HG02763 (cell line): ENCODE results near the gene TMTC2.
A peak's percentile ranks its signal among the peaks of the same experiment; 100 is the strongest.

Experiments used
- ATAC-seq: cut with Tn5 transposase; IDR thresholded peaks from one replicate; pipeline ENCODE4 v1.9.1; 2021; ENCODE audit warnings: mild to moderate bottlenecking, moderate library complexity; ENCODE audit not compliant: unreplicated experiment

TMTC2 gene

DNA sequence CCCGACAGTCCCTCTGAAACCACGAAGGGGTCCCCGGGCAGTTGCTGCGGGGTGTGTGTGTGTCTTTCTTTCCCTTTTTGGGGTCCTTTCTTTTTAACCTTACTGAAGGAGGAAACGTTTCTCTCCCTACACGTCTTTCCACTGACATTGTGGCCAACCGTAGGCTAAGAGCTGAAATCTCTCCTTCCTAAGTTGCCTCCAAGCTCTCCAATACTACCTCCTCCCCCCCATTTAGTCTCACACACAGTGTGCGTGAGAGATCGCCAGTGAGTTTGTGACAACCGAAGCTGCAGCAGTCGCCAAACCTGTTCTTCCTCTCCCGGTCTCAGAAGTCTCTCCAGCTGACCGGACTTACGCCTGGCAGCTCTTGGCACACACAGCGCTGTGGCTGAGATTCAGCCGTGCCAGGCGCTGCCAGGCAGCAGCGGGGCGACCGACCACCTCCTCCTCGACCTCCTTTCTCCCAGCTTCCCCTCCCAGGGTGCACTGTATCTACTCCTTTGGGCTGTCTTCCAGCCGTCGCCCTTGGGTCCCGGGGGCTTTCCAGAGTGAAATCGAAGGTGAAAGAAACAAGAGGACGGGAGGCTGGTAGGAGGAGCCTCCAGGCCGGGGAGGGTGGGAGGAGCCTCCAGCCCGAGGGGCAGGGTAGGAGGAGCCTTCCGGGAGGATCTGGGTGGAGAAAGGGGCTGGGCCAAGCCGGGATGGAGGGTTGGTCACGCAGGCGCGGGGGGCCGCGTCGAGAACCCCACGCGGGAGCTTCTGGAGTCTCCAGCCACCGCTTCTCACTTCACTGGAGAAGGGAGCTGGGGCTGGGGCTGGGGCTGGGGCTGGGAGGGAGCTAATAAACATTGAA is at the start of gene TMTC2:
TSS of gene TMTC2 (plus strand) at position 739 of the 853 bp plus-strand sequence.
- ATAC-seq = peak; percentile 88

DNA sequence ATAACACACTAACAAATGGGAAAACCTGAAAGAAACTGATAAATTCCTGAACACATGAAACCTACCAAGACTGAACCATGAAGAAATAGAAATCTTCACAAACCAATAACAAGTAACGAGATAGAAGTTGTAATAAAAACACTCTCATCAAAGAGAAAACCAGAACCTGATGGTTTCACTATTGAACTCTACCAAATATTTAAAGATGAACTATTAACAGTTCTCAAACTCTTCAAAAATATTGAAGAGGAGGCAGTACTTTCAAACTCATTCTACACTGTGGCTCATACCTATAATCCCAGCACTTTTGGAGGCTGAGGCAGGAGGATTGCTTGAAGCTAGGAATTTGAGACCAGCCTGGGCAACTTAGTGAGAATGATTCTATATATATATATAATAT is 48.4 kb upstream of the TMTC2 start:
- ATAC-seq = no peak

DNA sequence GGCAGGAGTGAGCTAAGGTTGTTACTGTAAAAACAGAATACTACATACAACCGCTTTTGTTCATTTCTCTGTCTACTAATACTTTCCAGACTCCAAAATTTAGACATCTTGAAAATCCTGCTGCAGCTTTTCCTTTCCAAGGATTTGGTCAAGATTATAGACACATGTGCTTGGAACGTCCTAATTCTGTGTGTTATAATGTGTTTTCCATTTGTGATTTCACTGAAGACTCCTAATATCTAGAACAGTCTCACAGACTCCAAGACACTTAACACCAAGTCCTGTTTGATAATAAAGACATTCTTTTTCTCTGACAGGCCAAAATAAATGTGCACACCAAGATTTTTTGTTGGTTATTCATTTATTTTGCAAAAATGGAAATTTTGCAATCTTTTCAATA is 41.8 kb upstream of the TMTC2 start:
- ATAC-seq = no peak

DNA sequence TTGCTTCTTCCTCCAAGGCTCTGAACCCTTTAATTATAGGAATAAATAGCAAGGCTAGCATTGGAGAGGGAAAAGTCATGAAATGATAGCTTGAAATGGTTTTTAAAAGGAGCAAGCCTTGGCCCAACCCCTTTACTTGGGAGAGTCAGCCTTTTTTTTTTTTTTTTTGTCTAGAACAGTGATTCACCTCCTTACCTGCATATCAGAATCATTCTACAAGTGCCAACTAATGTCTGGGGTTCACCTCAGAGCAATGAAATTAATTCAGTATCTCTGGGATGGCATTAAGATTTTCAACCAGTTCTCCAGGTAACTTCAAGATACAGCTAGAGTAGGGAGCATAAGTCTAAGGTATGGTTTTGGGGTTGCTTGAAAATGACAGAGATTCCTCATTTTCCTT is 41.3 kb upstream of the TMTC2 start:
- no peak for ATAC-seq

DNA sequence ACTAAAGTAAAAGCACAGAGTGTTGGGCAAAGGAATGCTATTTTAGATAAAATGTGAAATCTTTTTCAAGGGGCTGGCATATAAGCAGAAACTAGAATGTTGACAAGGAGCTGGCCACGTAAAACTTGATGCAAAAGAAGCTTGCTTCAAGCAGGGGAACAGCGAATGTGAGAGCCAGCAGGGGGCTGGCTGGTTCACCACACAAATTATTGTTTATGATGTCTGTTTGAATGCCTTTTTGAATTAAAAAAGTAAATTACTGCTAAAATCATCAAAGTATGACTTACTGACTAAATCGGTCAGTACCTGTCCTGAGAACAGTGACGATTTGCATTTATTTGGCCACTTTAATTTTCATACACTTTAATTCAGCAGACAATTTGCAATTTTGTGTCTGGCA is 38.9 kb upstream of the TMTC2 start:
- ATAC-seq = no peak

DNA sequence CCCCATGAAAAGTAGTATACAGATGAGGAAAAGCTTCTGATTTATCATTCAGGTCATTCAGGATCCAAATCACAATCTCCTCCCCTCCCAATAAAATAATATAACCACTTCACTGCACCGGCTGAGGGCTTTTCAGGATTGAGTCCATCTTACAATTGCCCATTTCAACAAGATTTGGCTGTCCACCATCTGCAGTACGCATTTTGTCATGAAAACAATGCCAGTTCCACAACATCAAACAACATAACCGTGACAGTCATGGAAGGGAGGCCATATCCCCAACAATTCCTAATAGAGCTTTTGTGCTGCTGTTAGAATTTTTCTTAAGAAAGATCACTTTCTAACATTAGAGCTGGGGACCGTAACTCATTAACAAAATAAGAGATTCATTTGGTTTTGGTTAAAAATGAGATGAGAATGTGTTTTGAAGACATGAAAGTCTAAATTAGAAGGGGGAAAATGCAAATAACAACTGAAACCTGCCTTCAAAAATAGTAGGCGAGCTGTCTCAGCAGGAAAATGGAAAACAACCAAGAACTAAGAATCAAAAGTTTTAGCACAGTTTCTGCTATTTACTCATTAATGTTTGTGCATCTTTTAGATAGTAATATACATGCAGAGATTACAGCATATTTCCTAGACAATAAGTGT is 38.3 kb upstream of the TMTC2 start:
- no peak for ATAC-seq

DNA sequence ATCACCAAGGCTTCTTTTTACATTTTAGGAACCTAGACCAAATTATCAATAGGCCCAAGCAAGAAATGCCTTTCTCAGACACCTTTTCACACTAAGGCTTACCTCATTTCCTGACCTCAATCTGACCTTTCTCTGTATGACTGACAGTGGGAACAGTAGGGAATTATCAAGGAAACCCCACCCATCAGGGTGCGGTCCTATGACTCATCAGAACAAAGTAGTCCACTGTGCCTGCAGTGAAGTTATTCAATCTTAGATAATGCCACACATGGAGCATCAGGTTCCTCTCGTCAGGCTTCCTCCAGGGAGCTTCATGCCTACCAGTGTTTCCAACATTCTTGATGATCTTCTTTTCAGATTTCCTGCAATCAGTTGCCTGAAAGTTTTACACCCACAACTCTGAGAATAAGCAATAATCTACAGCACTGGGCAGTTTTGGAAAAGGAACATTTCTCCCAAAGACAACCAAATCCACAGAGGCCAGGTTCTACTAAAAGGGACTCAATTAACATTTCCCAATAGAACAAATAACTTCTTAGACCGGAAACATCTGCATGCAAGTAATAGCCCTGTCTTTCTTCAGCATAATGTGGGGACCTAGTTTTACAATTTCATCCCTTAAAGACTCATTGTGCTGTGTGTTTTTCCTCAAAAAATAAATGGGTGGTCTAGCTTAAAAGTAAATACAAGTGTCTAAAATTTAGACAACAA is 35.9 kb upstream of the TMTC2 start:
- ATAC-seq = peak; percentile 90

DNA sequence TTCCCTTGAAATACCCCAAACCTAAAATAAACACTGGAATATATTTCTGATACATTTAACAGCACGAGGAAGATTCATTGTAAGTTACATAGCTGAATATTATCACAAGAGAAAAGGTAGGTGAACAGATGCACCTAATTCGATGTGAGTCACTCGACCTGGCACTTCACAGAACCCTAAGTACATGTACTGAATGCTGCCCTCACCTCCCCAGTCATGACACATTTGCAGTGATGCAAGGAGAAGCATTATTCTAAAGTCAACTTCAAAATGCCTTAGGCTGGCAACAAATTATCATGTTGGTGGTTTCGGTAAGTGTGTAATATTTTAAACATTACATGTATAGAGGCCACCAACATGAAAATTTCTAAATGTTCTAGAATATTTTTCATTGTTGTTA is 35.2 kb upstream of the TMTC2 start:
- no peak for ATAC-seq

DNA sequence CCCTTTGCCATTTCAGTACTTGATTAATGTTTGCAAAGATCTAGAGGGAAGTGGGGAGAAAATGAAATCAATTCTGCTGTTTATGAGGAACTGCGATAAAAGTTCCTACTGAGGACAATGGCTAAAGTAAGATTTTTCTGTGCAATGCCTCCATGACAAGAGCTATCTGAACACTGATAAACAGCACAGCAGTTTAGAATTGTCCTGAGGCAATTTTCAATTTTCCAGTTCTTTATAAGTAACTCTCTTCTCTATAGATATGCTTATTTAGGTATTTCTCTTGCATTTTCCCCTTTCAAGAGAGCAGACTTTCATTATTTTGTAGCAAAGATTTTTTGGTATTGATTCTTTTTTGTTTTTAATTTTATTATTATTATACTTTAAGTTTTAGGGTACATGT is 34.6 kb upstream of the TMTC2 start:
- ATAC-seq = no peak

DNA sequence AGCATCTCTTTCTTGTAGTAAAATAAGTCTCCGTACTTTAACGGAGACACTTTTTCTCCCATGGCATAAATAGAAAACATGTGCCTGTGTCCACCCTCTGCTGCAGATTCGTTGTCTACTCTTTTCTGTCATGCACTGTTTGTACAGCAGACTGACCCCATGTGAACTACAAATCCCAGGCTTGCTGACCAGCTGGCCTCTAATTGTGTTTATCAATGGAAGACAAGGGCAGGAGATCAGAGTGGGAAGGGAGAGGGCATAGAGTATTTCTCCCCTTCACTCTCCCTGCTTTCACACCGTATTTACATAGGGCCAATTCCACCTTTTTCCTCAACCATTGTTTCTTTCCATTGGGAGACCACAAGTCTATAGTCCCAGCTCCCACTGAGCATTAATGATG is 31.0 kb upstream of the TMTC2 start:
- no peak for ATAC-seq

DNA sequence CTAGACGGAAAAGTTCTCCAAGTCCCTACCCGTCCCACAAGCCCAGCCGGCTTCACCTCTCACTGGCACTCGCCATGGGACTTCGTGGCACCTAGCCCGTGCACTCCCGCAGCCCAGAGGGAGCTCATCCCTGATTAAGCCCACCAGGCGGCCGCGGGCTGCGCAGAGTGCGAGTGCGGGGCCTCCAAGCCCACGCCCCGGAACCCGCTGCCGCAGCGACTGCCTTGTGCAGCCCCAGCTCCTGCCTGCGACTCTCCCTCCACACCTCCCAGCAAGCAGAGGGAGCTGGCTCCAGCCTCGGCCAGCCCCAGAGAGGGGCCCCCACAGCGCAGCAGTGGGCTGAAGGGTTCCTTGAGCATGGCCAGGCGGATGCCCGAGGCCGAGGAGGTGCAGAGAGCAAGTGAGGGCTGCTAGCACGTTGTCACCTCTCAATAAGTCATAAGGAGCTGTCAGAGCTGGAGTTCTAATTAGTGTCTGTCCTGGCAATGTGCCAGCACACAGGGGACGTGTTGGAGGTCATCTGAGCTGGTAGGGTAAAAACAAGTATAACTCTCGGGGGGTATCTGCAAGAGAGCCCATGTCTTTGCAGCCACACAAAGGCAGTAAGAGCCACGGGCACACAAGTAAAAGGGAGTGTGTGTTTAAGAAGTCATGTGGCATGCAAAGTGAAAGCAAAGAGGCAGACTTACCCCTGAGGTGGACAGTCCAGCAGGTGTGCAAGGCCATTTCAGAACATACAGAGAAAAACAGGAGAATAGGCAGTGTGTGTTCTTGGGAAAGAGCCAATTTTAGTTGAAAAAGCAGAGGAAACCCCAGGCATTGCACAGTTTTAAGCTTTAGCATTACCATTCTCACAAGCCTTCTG is 27.1 kb upstream of the TMTC2 start:
- no peak for ATAC-seq

DNA sequence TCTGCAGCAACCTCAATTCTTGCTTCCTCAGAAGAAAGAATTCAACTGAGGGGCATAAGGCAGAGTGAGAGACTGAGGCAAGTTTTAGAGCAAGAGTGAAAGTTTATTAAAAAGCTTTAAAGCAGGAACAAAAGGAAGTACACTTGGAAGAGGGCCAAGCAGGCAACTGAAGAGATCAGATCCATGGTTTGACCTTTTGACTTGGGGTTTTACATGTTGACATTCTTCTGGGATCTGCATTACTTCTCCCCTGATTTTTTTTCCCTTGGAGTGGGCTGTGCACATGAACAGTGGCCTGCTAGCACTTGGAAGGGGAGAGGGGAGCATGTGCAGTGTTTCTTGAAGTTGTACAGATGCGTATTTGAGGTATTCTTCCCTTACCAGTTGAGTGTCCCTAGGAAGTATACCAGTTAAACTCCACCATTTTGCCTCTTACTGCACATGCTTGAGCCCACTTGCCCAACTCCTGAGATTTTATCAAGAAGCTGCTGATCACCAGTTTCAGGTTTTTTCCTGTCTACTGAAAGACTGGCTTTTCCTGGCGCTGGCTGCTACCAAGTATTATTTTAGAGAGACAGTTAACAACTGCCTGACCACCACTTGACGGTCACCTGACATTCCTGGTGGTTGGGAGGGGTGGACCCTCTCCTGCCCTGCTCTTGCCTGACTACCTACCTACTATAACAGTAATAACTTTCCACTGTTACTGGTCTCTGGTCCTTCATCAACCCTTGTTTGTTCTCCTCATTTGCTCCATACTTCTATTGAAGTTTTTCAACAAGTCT is 26.0 kb upstream of the TMTC2 start:
- no peak for ATAC-seq

DNA sequence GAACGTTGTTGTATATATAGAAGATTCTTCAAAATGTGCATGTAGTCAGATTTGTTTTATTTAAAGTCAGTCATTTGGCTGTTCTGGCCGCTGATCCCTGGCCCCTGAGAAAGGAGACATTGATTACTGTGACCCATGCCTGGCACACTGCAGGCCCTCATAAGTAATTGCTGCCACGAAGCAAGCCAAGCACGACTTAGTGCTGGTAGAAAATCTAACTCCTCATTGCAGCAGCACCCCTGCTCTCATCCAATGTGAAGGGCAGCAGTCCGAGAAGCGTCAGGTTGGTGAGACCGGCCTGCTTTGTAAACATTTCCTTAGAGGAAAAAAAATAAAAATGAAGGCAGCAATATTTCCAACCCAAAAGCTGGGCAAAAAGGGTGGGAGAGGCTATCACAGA is 22.8 kb upstream of the TMTC2 start:
- ATAC-seq = no peak

DNA sequence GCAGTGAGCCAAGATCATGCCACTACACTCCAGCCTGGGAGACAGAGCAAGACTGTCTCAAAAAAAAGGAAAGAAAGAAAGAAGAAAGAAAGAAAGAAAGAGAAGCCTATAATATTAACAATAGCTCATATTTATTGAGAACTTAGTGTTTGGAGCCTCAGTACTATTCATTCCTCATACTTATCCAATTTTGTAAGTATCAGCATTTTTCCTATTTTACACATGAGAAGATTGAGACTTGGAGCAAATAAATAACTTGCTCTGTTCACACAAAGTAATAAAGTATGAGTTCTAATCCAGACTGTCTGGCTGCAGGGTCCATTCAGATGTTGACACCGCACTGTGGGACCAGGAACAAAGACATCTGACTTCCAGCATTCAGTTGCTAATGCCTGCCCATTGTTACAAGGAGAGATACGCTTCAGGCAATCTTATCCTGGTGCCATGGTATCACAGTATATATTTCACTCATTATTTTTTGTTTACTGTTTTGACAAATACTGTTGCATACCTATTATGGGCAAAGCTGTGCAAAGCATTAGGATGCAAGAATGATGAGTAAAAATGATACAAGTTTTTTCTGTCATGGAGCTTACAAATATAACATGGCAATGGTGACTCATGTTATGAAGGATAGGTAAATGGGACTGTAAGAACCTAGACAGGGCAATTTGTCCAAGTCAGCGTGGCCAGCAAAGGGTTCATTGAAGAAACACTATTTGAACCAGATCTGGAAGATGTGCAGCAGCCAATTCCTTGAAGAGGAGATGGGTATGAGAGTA is 21.4 kb upstream of the TMTC2 start:
- ATAC-seq = no peak

DNA sequence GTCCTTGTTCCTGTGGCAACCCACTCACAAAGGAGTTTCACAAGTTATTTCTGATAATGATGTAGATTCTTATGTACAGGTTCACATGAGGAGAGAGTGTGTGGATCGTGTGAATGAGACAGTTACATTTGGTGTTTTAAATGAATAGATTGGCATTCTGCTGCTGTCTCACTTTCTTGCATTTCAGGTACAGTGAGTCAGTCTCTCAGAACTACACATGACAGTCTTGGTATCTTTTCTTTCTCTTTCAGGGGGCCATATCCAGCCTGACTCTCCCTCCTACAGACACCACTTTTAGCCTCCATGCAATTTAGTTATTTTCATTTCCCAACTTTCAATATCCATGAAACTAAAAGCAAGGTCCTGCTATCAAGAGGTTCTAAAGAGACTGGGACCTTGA is 19.9 kb upstream of the TMTC2 start:
- ATAC-seq = no peak

DNA sequence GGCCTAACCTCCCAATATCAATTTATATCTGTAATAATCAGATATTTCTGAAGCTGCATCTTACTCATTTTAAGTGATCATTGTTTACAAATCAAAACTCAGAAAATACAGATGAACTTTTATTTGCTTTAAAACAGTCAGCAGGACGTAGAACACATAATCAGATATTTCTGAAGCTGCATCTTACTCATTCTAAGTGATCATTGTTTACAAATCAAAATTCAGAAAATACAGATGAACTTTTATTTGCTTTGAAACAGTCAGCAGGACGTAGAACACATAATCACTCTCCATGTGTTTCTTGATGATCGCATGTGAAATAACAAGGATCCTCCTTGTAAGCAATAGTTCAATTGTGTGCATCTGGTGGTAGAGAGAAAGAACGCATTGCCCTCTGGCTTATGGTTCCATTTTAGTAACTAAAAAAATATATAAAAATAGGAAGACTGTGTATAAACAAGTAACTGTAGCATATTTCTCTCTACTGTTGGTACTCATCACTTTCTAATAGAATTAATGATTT is 15.0 kb upstream of the TMTC2 start:
- no peak for ATAC-seq

DNA sequence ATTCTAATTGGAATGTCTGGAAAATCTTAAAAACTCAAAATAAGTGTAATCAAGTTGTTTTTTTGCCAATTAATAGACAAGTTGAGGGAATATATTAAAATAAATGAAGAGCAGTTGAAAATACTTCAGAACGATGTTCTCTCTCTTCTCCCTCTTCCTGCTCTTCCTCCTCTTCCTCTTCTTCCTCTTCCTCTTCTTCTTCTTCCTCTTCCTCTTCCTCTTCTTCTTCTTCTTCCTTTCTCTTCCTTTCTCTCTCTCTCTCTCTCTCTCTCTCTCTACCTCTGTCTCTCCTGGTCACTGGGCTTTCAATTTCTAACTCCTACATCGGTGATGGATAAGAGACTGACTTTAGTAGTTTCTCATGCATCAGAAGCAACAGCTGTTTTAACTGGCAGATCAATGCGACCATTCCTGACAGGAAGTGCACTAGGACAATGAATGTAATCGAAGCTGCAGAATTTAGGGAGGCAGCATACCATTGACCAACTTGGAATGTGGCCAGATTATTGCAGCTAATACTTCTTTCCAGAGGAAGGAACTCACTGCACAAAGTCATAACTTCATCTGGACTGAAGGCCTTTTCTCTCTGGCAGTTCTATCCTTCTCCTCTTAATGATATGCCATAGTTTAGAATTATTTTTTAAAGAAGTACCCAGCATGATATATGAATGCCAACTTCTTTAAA is 13.8 kb upstream of the TMTC2 start:
- no peak for ATAC-seq

DNA sequence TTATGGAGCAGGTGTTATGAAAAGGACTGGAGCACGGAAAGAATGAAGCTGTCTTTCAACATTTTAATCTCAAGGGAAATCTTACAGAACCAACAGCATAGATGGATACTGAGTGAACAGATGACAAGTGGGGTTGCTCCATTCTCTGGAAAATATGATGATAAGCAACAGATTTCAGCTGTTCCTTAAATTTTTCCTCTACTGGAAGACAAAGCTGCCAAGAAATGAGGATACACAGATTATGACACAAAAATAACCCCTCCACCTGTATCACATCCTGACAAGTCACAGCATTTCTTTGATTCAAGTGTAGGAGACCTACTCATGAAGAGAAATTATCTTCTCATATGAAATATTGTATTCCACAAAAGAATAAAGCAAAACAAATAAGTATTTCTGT is 13.0 kb upstream of the TMTC2 start:
- no peak for ATAC-seq

DNA sequence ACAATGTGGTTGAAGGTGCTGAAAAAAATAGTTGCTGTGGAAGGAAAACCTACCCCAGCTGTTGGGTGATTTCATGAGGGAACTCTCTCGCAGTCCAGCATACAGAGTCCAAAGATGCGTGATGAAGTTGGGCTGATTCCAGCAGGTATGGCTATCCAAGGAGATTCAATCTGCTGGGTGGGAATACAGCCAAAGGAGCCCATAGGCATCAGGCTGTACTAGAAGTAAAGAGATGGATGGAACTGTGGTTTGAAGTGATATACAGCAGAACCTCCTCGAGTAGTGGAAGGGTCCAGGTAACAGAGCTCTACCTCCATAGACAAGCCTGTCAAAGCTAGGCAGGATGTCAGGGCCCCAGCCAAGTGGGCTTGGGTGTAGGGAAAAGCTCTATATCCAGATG is 11.5 kb upstream of the TMTC2 start:
- no peak for ATAC-seq
